Stimulated activated CD4-positive, alpha-beta T cell treated with anti-CD3 and anti-CD28 coated beads, Interleukin-1b, Interleukin-23, amount 100 ng/mL, for 24 hours (primary cell): ENCODE measurements around the gene SIL1.
"Not testable (repeated sequence)": the region's sequence is repeated elsewhere in the genome, so short reads cannot be mapped to it uniquely, and the experiment has no call there.

Experiments used
- DNase-seq, 4 experiments: peaks; one replicate each; pipeline ENCODE4 v3.0.0-alpha.2; 2020; ENCODE audit warnings: low read depth in 4 of 4, low spot score in 1 of 4

Gene SIL1

DNA sequence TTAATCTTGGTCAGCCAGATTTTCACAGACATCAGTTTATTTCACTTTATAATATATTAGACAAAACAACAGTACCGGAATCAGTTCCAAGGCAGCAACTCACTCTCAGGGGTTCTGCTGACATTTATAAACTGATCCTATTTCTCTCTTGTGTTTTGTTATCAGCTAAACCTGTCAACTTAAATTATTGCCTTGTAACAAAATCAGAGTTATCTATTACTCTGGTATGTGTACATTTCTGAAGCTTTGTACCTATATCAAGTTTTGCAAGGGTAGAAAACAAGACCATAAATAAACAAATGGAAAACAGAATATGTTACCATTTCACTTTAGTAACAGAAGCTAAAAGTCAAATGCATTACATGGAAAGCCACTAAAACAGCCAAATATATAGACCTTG, 122.1 kb downstream of the SIL1 start:
- DNase-seq: no peak

- DNase-seq: no peak
Observed at GRCh38 chr5:139075066-139076050, 122.8 kb downstream of the SIL1 start.

DNA sequence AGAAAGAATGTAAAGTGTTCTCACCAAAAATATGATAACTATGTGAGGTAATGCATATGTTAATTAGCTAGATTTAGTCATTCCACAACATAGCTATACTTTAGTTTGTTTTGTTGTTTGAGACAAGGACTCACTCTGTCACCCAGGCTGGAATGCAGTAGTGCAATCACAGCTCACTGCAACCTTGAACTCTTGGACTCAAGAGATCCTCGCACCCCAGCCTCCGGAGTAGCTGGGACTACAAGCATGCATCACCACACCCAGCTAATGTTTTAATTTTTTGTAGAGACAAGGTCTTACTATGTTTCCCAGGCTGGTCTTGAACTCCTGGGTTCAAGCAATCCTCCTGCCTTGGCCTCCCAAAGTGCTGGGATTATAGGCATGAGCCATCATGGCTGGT, 124.2 kb downstream of the SIL1 start:
- not testable (repeated sequence) for DNase-seq

- DNase-seq: no peak
Observed at GRCh38 chr5:139068494-139069151, 129.5 kb downstream of the SIL1 start.

GRCh38 chr5:139068060-139068459, 130.1 kb downstream of the SIL1 start:
- DNase-seq: no peak

DNA sequence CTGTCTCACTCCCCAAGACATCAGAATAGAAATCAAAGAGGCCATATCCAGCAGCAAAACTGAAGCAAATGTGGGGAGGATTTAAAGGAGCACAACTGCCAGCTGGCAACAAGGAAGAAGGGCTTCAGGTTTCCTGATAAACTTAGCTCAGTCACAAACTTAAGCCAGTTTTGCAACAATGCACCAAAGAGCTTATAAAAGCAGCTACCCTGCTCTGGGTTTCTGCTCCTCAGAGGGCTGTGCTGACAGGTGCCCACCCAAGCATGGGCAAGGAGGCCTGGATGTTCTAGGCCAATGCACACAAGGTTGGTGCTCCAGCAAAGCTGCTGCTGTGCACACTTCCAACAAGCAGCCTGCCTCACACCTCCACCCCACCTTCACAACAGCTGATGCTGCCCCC, 132.9 kb downstream of the SIL1 start:
- DNase-seq: no peak

DNA sequence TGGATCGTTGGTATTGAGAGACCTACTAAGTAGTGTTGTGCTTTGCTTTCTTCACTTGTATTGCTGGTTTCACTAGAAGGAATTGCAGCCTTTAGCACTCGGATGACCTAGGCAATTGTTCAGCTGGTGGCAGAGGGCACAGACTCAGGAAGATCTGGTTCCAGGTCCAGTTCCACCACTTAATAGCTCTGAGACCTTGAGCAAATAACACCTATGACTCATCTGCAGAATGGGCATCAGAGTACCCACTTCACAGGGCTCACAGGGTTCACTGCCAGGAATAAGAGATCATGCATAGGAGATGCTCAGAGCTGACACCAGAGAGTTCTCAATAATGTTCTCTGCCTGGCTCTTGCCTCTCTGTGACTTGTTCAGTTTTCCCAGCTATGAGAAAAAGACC, 133.6 kb downstream of the SIL1 start:
- no peak for DNase-seq

- no peak for DNase-seq
Observed at GRCh38 chr5:139063664-139064054, 134.5 kb downstream of the SIL1 start.

DNA sequence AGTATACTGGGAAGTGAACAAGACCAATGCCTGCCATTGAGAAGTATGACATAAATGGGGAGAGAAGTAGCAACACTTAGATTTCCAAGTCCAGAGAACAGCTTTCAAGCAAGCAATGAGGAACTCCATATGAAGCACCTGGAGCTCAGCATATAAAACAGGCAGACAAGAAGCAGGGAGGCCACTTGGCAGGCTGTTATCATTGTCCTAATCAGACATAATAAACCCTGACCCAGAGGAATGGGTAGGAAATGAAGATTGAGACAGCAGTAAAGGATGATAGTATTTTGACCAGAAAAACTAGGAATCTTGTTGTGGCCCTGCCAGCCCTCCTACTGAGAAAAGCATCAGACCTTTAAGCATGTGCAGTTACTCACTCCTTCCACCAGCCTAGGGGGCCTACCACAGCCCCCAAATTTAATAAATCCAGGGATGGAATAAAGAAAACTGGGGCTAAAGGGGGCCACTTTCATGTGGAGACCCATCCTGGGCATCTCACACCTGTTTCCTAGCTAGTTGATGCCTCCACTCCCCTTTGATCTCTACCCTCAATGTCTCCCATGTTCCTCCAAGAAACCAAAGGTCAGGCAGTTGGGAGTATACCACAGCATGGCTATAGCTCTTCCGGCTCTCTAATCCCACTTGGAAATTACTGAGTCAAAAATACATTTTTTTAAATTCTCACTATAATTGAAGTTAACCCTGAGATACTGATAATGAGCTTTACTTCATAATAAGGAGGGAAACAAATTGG, 135.1 kb downstream of the SIL1 start:
- DNase-seq: no peak

DNA sequence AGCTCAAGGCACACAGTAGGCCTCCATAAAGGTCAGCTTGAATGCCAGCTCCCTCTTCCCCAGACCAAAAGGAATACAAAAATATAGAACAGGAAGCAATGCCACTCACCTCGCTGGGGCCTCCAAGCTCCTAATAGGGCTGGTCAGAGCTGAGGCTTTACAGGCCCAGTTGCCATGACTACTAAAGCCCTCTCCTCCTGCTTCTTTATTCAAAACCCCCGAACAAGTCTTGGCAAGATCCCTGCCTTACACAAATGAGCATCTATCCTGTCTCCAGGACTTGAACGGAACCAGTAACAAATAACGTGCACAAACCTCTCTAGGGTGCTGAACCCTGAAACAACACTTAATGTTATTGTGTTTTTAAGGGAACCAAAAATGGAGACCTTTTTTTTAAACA, 136.3 kb downstream of the SIL1 start:
- no peak for DNase-seq

DNA sequence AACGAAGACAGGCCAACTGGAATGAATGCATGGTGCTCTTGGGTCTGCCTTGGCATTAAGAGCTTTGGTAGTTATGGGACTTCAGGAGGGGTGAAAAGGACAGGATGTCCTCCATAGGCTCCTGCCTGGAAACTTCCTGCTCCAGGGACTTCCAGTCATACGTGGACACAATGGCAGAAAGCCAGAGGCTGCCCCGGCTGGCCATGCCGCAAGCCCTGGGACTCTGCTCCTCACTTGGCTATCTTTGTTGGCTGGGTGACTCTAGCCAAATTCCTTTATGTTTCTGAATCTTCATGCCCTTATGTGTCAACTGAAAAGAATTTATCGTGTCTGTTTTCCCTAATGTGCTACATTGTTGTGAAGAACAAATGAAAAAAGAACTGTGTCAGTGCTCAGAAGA, 136.9 kb downstream of the SIL1 start:
- DNase-seq: no peak

DNA sequence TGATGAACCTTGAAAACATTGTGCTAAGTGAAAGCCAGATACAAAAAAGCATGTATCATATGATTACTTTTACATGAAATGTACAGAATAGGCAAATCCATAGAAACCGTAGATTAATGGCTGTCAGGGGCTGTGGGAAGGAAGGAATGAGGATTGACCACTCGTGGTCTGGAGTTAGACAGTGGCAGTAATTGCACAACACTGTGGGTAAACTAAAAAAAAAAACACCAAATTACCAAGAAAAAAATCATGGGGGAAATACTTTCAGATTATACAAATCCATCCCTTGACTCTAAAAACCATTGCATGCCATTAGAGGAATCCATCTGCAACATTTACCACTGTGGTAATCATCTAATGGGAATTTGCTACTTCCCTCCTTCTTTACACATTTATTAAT, 140.0 kb downstream of the SIL1 start:
- no peak for DNase-seq

DNA sequence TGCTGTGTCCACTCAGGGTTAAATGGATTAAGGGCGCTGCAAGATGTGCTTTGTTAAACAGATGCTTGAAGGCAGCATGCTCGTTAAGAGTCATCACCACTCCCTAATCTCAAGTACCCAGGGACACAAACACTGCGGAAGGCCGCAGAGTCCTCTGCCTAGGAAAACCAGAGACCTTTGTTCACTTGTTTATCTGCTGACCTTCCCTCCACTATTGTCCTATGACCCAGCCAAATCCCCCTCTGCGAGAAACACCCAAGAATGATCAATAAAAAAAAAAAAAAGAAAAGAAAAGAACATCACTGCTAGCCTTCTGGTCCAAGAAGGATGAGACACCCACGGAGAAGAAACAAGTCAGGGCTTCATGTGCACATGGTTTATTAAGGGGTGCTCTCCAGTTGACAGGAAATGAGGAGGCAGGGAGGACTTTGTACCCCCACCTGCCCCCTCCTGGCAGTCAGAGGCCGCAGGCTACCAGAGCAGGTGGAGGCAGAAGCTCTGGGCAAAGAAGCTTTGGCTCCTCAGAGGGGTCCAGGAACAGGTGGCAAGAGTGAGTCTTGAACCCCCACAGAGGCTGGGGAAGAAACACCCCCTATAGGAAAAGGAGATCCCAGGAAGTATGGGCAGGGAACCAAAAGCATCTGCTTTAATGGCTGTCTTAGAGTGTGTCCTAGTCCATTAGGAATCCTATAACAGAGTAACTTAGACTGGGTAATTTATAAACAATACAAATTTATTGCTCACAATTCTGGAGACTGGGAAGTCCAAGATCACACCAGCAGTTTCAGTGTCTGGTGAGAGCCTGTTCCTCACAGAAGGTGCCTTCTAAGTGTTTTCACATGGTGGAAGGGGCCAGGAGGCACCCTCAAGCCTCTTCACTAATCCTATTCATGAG, 140.9 kb downstream of the SIL1 start:
- DNase-seq: not testable (repeated sequence)

GRCh38 chr5:139052975-139053374, 145.2 kb downstream of the SIL1 start:
- no peak for DNase-seq

DNA sequence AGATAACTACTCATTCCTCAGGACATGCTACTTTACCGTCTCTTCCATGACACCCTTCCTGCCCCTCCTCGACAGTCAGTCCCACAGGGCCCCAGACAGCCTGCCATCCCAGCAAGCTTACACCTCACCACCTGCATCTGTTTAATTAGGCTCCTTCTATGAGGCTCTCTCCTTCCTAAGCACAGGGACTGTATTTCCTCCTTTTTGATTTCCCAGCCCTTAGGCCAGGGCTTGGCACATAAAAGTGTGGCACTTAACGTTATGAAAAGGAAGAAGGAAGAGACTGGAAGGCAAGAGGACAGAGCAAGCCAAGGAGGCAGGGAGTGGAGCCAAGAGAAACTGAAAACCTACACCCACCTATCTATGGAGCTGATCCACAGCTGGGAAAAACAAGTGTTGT, 146.8 kb downstream of the SIL1 start:
- no peak for DNase-seq

- no peak for DNase-seq
Observed at GRCh38 chr5:139050432-139050831, 147.7 kb downstream of the SIL1 start.

GRCh38 chr5:139049780-139050179, 148.4 kb downstream of the SIL1 start:
- DNase-seq: no peak

- no peak for DNase-seq
Observed at GRCh38 chr5:139046551-139046950, 151.6 kb downstream of the SIL1 start.

DNA sequence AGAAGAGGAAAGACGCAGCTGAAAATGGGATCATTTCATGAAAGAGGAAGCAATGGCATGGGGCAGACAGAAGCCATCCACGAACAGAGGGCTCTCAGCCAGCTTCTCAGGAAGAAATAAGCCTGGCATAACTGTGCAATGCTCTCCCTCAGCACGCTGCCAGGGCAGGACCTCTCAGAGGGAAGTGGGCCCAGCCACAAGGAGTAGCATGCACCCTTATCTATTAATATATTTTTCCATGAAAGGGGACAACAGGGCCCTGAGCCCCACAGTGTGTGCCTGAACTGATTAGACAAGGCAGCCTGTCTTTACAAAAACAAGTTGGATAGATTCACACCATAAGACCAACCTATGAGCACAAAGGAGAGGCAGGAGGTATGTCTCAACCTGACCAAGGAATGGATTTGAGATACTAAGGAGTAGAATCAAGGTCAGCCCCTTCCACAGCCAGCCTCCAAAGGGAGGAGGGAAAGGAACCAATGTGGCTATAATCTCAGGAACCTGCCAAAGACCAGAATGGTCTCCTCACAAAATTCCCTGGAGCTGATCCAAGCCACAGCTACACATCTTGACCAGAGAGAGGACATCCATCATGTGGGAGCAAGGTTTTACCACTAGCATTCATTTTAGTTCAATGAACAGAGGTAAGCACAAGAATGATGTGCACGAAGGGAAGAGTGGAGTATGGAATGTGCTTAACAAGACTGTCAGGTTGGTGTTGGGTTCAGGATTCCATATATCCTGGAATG, 154.8 kb downstream of the SIL1 start:
- DNase-seq: no peak

- DNase-seq: no peak
Observed at GRCh38 chr5:139040081-139040480, 158.1 kb downstream of the SIL1 start.
